ENCODE results near the gene ABCG1.

Gene ABCG1

DNA sequence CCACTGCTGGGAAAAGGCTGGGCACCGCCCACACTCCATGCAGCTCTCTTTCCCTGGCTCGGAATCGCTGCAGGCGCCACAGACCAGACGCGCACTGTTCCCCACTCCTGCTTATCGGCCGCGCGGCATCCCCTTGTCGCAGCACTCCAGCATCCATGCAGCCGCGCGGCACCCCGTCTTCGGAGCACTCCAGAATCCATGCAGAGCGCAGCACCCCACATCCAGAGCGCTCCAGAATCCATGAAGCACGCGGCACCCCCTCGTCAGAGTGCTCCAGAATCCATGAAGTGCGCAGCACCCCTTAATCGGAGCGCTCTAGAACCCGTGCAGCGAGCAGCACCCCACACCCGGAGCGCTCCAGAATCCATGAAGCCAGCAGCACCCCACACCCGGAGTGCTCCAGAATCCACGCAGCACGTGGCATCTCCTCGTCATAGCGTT, 86.8 kb downstream of the ABCG1 start:
- H3K4me3 Mint-ChIP-seq, result no peak overlapping the region
- no peaks in the 10 kb centered on the region for H3K9me3 Mint-ChIP-seq
- no peak for DNase-seq
- no peak overlapping the region for H3K27ac Mint-ChIP-seq
- peaks cover 11% of the 10 kb centered on the region for H3K4me1 Mint-ChIP-seq (ENCODE audit: low read depth)
- no peaks in the 10 kb centered on the region for H3K36me3 Mint-ChIP-seq (ENCODE audit: low read depth)
- H3K27me3 Mint-ChIP-seq, result peaks cover 12% of the 10 kb centered on the region

DNA sequence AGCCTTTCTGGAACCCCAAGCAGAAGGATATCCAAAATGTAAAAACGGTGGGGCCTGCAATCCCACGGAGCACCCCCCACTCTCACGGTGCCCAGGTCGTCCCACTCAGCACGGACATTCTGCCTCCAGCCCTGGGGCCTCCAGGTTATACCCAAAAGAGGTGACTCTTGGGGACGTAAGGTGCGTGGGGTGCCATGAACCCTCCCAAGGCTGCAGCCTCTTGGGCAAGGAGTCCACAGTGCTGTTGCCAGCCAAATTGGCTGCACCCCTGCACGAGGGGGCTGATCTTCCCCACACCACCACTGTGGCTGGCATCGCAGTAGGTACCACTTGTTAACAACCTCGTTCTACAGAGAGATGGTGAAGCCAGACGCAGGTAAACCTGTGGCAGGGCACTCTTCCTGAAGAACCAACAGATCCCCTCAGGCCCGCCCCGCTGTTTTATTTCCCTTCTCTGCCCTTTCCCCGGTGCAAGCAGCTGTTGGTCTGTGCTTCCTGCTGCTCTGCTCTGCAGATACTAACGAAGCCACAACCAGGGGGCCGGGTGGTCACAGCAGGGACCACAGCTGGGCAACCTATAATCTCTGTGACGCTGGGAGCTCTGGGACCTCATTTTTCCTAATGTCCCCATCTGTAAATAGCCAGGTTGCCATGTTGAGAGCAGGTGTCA, 87.6 kb downstream of the ABCG1 start:
- no peak for DNase-seq
- no peaks in the 10 kb centered on the region for H3K9me3 Mint-ChIP-seq
- H3K27ac Mint-ChIP-seq, result no peak overlapping the region
- H3K36me3 Mint-ChIP-seq (ENCODE audit: low read depth), result no peaks in the 10 kb centered on the region
- H3K4me3 Mint-ChIP-seq, result no peak overlapping the region
- peaks cover 12% of the 10 kb centered on the region for H3K27me3 Mint-ChIP-seq
- peaks cover 11% of the 10 kb centered on the region for H3K4me1 Mint-ChIP-seq (ENCODE audit: low read depth)

DNA sequence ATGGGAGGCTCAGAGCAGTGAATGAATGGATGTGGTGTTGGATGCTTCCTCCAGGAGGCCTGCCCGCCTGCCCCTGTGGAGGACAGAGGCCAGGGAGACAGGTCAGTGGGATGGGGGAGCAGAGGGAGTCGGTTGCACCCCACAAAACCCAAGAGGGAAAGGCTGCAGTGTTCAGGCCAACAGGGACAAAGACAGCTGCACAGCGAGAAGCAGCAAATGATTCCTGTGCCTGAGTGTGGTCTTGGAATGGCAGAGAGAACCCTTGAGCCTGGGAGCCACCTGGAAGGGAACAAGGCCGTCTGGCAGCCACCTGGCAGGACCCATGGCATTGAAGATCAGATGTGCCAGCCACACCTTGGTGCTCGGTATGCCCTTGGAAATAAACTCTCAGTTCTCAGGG, 88.2 kb downstream of the ABCG1 start:
- no peak overlapping the region for H3K4me3 Mint-ChIP-seq
- no peaks in the 10 kb centered on the region for H3K9me3 Mint-ChIP-seq
- H3K27me3 Mint-ChIP-seq, result peaks cover 12% of the 10 kb centered on the region
- H3K27ac Mint-ChIP-seq, result no peak overlapping the region
- no peaks in the 10 kb centered on the region for H3K36me3 Mint-ChIP-seq (ENCODE audit: low read depth)
- no peak for DNase-seq
- H3K4me1 Mint-ChIP-seq (ENCODE audit: low read depth), result peaks cover 11% of the 10 kb centered on the region

- no peaks in the 10 kb centered on the region for H3K36me3 Mint-ChIP-seq (ENCODE audit: low read depth)
- H3K4me3 Mint-ChIP-seq, result no peak overlapping the region
- no peaks in the 10 kb centered on the region for H3K9me3 Mint-ChIP-seq
- no peak overlapping the region for H3K27ac Mint-ChIP-seq
- peaks cover 12% of the 10 kb centered on the region for H3K27me3 Mint-ChIP-seq
- no peak for DNase-seq
- peaks cover 11% of the 10 kb centered on the region for H3K4me1 Mint-ChIP-seq (ENCODE audit: low read depth)
Measured at GRCh38 chr21:42308161-42308913, 89.4 kb downstream of the ABCG1 start.

DNA sequence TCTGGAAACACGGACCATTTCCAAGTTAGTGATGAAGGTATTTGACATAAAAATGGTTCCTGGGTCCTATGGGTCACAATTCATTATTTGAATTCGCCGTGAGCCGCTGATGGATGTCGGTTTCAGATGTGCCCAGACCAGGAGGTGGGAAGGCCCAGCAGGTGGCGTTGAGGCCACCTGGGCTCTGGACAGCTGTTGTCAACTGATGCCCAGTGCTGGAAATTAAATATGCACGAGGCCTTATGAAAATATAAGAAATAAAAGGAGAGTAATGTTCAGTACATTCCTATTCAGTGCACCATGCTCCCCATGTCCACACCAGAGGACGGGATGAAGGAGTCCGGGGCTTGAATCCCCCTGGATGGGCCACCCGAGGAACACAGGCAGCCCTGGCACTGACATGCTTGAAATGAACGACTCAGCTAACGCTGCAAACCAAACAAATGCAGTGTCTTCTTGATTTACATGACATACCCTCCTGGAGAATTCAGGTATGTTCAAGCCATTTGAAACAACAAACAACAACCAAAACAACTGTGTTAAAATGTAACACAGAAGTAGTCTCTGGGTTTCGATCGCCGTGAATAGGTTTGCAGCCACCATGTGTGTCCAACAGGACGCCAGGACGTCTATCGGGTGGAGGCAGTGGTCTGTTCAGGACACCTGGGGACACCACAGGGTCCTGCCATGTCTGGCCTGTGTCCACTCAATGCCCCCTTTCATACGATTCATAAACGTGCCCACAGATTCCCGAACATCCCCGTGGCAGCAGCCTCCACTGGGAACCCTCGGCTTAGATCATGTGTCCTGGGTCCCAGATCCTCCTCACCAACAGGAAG, 90.2 kb downstream of the ABCG1 start:
- Mint-ChIP-seq H3K27me3 (peaks cover 12% of the 10 kb centered on the region), H3K9me3 (no peaks in the 10 kb centered on the region), H3K27ac (no peak overlapping the region), H3K4me3 (no peak overlapping the region), H3K4me1 (ENCODE audit: low read depth) (peaks cover 11% of the 10 kb centered on the region), H3K36me3 (ENCODE audit: low read depth) (no peaks in the 10 kb centered on the region)
- no peak for DNase-seq

DNA sequence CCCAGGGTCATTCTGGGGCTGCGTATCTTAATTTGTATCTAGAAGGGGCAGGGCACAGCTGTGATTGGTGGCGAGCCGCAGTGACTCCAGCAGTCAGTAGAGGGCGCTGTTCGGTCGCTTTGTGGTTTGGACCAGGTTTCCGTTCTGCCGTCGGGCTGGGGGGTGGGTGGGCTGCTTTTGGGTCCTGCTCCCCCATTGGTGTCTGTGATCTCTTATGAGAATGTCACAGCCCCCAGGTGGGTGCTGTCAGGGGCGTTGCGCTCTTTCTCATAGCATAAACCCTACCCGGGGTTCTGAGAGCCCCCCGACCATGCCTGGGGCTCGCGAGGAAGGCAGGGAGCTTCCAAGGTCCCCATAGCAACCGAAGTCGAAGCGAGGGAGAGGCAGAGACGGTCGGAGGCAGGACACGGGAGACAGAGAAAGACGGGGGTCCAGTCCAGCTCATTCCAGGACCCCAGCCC, 90.8 kb downstream of the ABCG1 start:
- no peaks in the 10 kb centered on the region for H3K9me3 Mint-ChIP-seq
- H3K4me1 Mint-ChIP-seq (ENCODE audit: low read depth), result peaks cover 11% of the 10 kb centered on the region
- DNase-seq, result peak; percentile 82
- H3K4me3 Mint-ChIP-seq, result no peak overlapping the region
- H3K27ac Mint-ChIP-seq, result no peak overlapping the region
- H3K27me3 Mint-ChIP-seq, result peaks cover 12% of the 10 kb centered on the region
- no peaks in the 10 kb centered on the region for H3K36me3 Mint-ChIP-seq (ENCODE audit: low read depth)

GRCh38 chr21:42310411-42311001, 91.6 kb downstream of the ABCG1 start:
- Mint-ChIP-seq H3K4me3 (no peak overlapping the region), H3K36me3 (ENCODE audit: low read depth) (no peaks in the 10 kb centered on the region), H3K4me1 (ENCODE audit: low read depth) (peaks cover 11% of the 10 kb centered on the region), H3K9me3 (no peaks in the 10 kb centered on the region), H3K27ac (no peak overlapping the region), H3K27me3 (peaks cover 12% of the 10 kb centered on the region)
- DNase-seq, result peak; percentile 25

DNA sequence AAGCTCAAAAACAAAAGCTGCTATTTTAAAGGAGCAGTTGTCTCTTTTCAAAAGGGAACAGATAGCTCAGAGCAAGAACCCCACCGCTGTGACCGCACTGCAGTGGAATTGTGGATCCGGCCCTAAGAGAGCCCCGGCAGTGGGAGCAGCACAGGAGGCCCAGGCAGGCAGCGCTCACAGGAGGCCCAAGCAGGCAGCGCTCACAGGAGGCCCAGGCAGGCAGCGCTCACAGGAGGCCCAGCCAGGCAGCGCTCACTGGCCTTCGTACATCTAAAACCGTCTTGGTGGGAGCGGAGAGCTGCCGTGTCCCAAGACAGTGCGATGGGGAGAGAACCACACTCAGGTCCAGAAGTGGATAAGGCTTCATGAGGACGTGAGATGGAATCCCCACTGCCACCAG, 92.2 kb downstream of the ABCG1 start:
- H3K4me3 Mint-ChIP-seq, result no peak overlapping the region
- H3K4me1 Mint-ChIP-seq (ENCODE audit: low read depth), result peaks cover 11% of the 10 kb centered on the region
- H3K27ac Mint-ChIP-seq, result no peak overlapping the region
- DNase-seq, result no peak
- H3K27me3 Mint-ChIP-seq, result peaks cover 12% of the 10 kb centered on the region
- H3K36me3 Mint-ChIP-seq (ENCODE audit: low read depth), result no peaks in the 10 kb centered on the region
- no peaks in the 10 kb centered on the region for H3K9me3 Mint-ChIP-seq

DNA sequence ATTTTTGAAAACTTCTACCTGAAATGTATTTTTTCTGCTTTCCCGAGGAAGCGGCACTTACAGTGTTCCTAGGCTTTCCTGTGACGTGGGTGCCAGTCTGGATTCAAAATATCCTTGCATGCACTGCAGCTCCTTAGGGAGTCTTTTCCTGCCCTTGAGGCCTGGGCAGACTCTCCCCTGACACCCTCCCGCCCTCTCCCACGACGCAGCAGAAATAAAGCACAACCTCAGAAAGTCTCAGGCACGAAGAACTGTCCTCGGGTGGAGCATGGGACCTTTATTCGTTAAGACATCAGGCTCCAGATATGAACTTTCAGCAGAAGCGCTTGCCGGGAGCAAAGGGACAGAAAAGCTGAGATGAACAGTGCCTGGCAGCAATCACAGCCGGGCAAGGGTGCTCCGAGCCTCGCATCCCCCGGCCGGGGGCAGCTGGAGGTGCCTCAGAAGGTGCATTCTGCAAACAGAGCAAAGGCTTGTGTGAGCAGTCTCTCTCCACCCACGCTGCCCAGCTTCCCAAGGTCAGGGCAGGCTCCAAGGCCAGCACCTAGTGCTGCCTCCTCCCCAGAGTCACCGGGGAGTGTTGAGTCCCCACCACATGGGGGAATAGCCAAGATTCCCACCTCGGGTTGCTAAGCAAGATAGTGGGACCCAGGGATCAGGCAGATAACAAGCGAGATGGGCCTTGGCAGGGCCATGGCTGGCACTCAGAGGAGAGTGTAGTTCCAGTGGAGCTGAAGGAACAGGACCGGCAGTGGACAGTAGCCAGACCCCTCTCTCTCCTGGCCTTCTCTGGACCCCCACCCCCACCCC, 93.1 kb downstream of the ABCG1 start:
- peak; percentile 20 for DNase-seq
- Mint-ChIP-seq H3K36me3 (ENCODE audit: low read depth) (no peaks in the 10 kb centered on the region), H3K27me3 (peaks cover 9% of the 10 kb centered on the region), H3K4me3 (no peak overlapping the region), H3K27ac (no peak overlapping the region), H3K9me3 (no peaks in the 10 kb centered on the region), H3K4me1 (ENCODE audit: low read depth) (peaks cover 7% of the 10 kb centered on the region)

- DNase-seq, result peak; percentile 20
- H3K27me3 Mint-ChIP-seq, result peaks cover 5% of the 10 kb centered on the region
- H3K4me3 Mint-ChIP-seq, result no peak overlapping the region
- H3K4me1 Mint-ChIP-seq (ENCODE audit: low read depth), result peaks cover 7% of the 10 kb centered on the region
- H3K27ac Mint-ChIP-seq, result no peak overlapping the region
- no peaks in the 10 kb centered on the region for H3K36me3 Mint-ChIP-seq (ENCODE audit: low read depth)
- no peaks in the 10 kb centered on the region for H3K9me3 Mint-ChIP-seq
Measured at GRCh38 chr21:42312626-42313104, 93.7 kb downstream of the ABCG1 start.

- no peak overlapping the region for H3K4me3 Mint-ChIP-seq
- H3K4me1 Mint-ChIP-seq (ENCODE audit: low read depth), result peaks cover 7% of the 10 kb centered on the region
- no peaks in the 10 kb centered on the region for H3K36me3 Mint-ChIP-seq (ENCODE audit: low read depth)
- no peaks in the 10 kb centered on the region for H3K9me3 Mint-ChIP-seq
- H3K27me3 Mint-ChIP-seq, result no peaks in the 10 kb centered on the region
- no peak overlapping the region for H3K27ac Mint-ChIP-seq
- peak; percentile 23 for DNase-seq
Measured at GRCh38 chr21:42313501-42313969, 94.6 kb downstream of the ABCG1 start.

- no peaks in the 10 kb centered on the region for H3K36me3 Mint-ChIP-seq (ENCODE audit: low read depth)
- no peak overlapping the region for H3K27ac Mint-ChIP-seq
- no peaks in the 10 kb centered on the region for H3K27me3 Mint-ChIP-seq
- H3K4me3 Mint-ChIP-seq, result no peak overlapping the region
- DNase-seq, result no peak
- peaks cover 7% of the 10 kb centered on the region for H3K4me1 Mint-ChIP-seq (ENCODE audit: low read depth)
- H3K9me3 Mint-ChIP-seq, result no peaks in the 10 kb centered on the region
Measured at GRCh38 chr21:42314616-42315295, 95.8 kb downstream of the ABCG1 start.

GRCh38 chr21:42315296-42315891, 96.5 kb downstream of the ABCG1 start, which contains the start of gene TFF3:
Gene TFF3, minus strand, starts transcription at chr21:42315409. Its CDS starts 35 bp downstream, at chr21:42315374.
- H3K27me3 Mint-ChIP-seq, result no peaks in the 10 kb centered on the region
- H3K4me1 Mint-ChIP-seq (ENCODE audit: low read depth), result peaks cover 5% of the 10 kb centered on the region
- H3K36me3 Mint-ChIP-seq (ENCODE audit: low read depth), result no peaks in the 10 kb centered on the region

More at GRCh38 chr21:42315296-42315891, 96.5 kb downstream of the ABCG1 start, which contains the start of gene TFF3:
- Mint-ChIP-seq H3K4me3 (no peak within 1 kb of the TSS), H3K27ac (no peak within 1 kb of the TSS), H3K9me3 (no peaks in the 10 kb centered on the region)
- peak; percentile 15 for DNase-seq
